GM13976 (cell line): ENCODE data around the gene NFRKB.
"Not testable (repeated sequence)": the region's sequence is repeated elsewhere in the genome, so short reads cannot be mapped to it uniquely, and the experiment has no call there.

Experiments
- DNase-seq: peaks from one replicate; pipeline ENCODE4 v3.0.0; 2012; ENCODE audit warnings: low spot score
- CTCF ChIP-seq: IDR thresholded peaks from 2 replicates; pipeline ENCODE4 v1.5.1; 2012; ENCODE audit warnings: borderline replicate concordance, mild to moderate bottlenecking; ENCODE audit not compliant: insufficient read depth; ENCODE audit errors: extremely low read depth, missing control alignments, control extremely low read depth
- in situ Hi-C: fragments of 300-500 bp; cut with MboI; formaldehyde crosslinking; loops from one replicate; pipeline ENCODE4 v1.12.0; 2022; ENCODE audit warnings: low sequenced_read_pairs, mixed read lengths, inconsistent platforms; ENCODE audit not compliant: unreplicated experiment

Gene NFRKB

DNA sequence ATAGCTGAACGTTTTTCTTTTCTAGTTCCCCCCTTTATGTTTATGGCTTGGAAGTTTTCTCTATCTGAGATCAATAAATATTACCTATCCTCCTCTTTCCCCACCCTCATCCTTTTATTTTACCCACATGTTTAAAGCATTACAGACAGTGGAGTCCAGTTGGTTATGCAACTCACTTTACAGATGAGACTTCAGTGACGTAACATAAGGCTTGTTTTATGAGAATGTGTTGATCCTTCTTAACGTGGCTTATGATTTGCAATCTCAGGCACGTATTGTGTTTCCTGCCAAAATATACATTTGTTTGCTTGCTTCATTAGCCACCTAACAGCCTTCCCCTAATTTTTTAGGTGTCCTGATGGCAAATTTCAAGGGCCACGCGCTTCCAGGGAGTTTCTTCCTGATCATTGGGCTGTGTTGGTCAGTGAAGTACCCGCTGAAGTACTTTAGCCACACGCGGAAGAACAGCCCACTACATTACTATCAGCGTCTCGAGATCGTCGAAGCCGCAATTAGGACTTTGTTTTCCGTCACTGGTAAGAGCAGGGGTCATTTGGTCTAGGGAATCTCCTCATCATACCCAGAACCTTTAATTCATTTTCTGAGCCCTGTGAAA, 43.1 kb downstream of the NFRKB start:
- TF ChIP-seq CTCF, result no peak
- in situ Hi-C loops, result no loop called here
- DNase-seq, result no peak

DNA sequence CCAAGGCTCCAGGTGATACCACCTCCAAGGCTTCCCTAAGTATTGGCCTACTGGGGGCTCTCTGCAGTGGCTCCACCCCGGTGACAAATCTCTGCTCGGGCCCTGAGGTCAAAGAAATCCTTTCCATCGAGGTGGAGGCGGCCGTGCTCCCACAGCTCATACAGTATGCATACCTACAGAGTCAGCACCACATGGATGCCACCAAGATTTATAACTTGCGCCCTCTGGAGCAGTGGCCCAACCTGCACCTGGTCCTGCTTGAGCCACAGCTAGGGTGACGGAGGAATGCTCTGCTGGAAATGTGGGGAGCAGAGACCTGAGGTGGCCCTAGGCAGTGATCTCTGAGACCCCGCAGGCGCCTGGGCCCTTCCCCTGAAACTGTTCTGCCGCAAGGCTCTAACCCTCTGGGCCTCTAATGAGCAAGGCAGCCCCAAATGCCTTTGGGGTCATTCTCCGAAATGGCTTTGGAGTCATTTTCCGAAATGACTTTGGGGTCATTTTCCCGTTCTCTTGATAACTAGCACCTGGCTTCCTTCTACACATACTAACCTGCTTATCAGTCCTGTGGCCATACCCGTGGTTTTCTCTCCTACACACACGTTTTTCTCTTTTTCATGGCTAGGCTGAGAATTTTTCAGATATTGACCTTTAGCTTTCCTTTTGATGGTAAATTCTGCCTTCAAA, 45.8 kb downstream of the NFRKB start:
- no peak for DNase-seq
- in situ Hi-C loops, result no loop called here
- no peak for TF ChIP-seq CTCF

GRCh38 chr11:129847361-129847760, 48.0 kb downstream of the NFRKB start:
- DNase-seq, in situ Hi-C loops: not testable (repeated sequence)

- in situ Hi-C loops, result no loop called here
- DNase-seq, result no peak
- TF ChIP-seq CTCF, result no peak
Measured at GRCh38 chr11:129846508-129847335, 48.7 kb downstream of the NFRKB start.
